Skeletal muscle tissue (tissue), 4 donors: ENCODE results near the gene EIF2S2. TPM values are rescaled to one million over a fixed set of nuclear protein-coding genes. Genes with fewer than 3 reads are reported as not detected.

Source experiments
- H3K27ac ChIP-seq: one replicate; pipeline ENCODE4 v1.7.0; 2013; ENCODE audit warnings: mild to moderate bottlenecking, low read depth, low read length, inconsistent platforms
- H3K27me3 ChIP-seq, 3 donors: one replicate each; pipeline ENCODE4 v1.7.0; 2013; ENCODE audit warnings: low read length in 3 of 3; ENCODE audit not compliant: control insufficient read depth in 3 of 3, insufficient read depth in 3 of 3
- H3K36me3 ChIP-seq, 3 donors: one replicate each; pipeline ENCODE4 v1.7.0; 2013; ENCODE audit warnings: low read length in 3 of 3; ENCODE audit not compliant: control insufficient read depth in 3 of 3, insufficient read depth in 3 of 3
- H3K4me1 ChIP-seq, 3 donors: one replicate each; pipeline ENCODE4 v1.7.0; 2013; ENCODE audit warnings: low read length in 3 of 3, mild to moderate bottlenecking in 3 of 3; ENCODE audit not compliant: control insufficient read depth in 3 of 3, insufficient read depth in 3 of 3
- H3K4me3 ChIP-seq, 3 donors: one replicate each; pipeline ENCODE4 v1.7.0; 2013; ENCODE audit warnings: low read length in 3 of 3
- H3K9ac ChIP-seq, 3 donors: one replicate each; pipeline ENCODE4 v1.7.0; 2013; ENCODE audit warnings: low read length in 3 of 3, mild to moderate bottlenecking in 3 of 3, moderate library complexity in 2 of 3, low read depth in 1 of 3
- H3K9me3 ChIP-seq, 3 donors: one replicate each; pipeline ENCODE4 v1.7.0; 2013; ENCODE audit warnings: low read length in 3 of 3; ENCODE audit not compliant: control insufficient read depth in 3 of 3
- total RNA-seq: library from RNA; depleted of rRNA; stranded (reverse); fragments of >200 nt; gene quantifications from one replicate; pipeline ENCODE4 v1.2.3, GENCODE V29; 2014
- donor health status: Osteomylitis.

The EIF2S2 gene
- total RNA-seq, 1 donor from 2014 or later, result 35.5 TPM

DNA sequence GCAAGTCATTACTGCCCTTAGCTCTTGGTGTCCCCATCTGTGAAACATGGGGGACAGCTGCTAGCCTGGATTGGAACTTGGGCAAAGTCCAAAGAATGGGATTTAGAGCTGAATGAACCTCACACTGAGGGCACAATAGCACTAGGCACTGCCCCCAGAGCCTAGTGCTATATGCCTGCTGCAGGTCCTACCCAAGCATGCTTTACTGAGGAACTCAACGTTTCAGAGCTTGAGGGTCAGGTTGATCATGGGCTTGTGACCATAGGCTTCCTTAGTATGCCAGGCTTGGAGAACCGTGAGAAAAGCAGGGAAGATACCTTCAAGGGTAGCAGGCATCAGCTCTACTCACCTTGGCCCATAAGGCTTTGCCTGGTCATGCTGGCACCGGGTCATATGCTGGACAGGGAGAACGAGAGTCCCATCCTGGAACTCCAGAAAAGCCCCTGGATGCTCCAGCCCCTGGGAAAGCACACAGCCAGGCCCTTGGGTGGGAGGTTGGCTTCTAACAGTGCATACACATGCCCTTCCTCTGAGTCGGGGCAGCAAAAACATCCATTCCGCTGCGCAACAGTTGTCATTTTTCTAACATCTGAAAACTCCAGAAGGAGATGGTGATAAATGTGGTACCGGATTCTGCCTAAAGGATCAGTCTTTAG is 29.7 kb downstream of the EIF2S2 start:
- Histone ChIP-seq H3K36me3 (peaks cover 40 to 45% (median 44%) of the 10 kb centered on the region in 3 donors), H3K27ac (peak overlapping the region; percentile 81)

DNA sequence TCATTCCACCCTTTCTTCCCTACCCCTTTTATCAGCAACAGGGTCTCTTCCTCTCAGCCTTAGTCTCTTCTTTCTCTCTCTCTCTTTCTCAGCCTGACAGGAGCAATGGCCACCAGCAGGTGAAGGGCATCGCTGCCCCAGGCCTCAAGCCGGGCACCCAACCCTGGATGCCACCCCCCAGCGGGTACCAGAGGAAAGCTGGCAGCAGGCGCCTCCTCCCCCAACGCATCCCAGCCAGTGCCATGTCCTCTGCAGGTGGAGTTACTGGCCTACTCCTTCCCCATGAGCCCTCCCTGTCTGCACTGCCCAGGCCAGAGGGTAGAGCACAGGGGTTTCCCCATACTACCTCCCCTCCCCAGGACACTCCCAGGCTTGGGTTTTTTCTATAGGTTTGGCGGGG is 32.2 kb downstream of the EIF2S2 start:
- Histone ChIP-seq H3K27ac (no peak overlapping the region), H3K9me3 (no peaks in the 10 kb centered on the region), H3K27me3 (no peaks in the 10 kb centered on the region), H3K4me1 (peaks cover 24 to 35% (median 32%) of the 10 kb centered on the region in 3 donors), H3K9ac (no peak overlapping the region), H3K4me3 (no peak overlapping the region), H3K36me3 (peaks cover 36 to 61% (median 52%) of the 10 kb centered on the region in 3 donors)

More for the DNA sequence above, 29.7 kb downstream of the EIF2S2 start:
- peaks cover 17 to 28% (median 27%) of the 10 kb centered on the region in 3 donors for H3K4me1 ChIP-seq
- no peaks in the 10 kb centered on the region for H3K27me3 ChIP-seq
- no peak overlapping the region for H3K4me3 ChIP-seq
- H3K9me3 ChIP-seq, result no peaks in the 10 kb centered on the region
- no peak overlapping the region for H3K9ac ChIP-seq

DNA sequence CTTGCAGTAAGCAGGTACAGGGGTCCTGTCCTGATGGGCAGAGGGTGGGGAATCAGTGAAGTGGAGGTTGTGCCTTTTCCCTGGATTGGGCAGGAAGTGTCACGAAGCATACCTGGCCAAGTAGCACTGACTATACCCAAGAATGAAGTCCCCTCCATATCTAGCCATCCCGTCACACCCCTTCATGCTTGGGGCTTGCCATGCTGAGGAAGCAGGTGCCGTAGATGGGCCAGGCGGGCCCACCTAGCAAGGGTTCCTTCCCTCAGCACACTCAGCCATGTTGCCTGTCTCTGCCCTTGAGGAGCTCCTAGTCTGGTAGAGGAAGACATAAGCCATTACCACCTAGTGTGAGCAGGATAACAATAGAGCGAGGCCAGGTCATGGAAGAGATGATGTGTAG is 33.5 kb downstream of the EIF2S2 start:
- Histone ChIP-seq H3K27me3 (no peaks in the 10 kb centered on the region), H3K9ac (no peak overlapping the region), H3K9me3 (no peaks in the 10 kb centered on the region), H3K4me3 (no peak overlapping the region), H3K27ac (no peak overlapping the region), H3K36me3 (peaks cover 36 to 64% (median 57%) of the 10 kb centered on the region in 3 donors), H3K4me1 (peaks cover 31 to 34% (median 32%) of the 10 kb centered on the region in 3 donors)

DNA sequence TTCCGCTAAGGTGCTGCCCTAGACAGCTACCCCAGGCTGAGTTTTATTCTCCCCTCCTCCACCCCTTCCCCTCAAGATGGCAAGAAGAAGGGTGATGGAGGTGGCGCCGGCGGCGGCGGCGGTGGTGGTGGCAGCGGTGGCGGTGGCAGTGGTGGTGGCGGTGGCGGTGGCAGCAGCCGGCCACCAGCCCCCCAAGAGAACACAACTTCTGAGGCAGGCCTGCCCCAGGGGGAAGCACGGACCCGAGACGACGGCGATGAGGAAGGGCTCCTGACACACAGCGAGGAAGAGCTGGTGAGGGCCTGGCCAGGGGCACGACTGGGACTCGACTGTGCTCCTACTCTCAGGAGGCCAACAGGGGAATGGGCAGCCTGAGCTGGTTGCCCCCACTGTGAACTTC is 35.1 kb downstream of the EIF2S2 start:
- Histone ChIP-seq H3K9me3 (no peaks in the 10 kb centered on the region), H3K27me3 (no peaks in the 10 kb centered on the region), H3K27ac (no peak overlapping the region), H3K4me3 (no peak overlapping the region), H3K9ac (no peak overlapping the region), H3K4me1 (peaks cover 15 to 22% (median 19%) of the 10 kb centered on the region in 3 donors), H3K36me3 (peaks cover 38 to 63% (median 61%) of the 10 kb centered on the region in 3 donors)

DNA sequence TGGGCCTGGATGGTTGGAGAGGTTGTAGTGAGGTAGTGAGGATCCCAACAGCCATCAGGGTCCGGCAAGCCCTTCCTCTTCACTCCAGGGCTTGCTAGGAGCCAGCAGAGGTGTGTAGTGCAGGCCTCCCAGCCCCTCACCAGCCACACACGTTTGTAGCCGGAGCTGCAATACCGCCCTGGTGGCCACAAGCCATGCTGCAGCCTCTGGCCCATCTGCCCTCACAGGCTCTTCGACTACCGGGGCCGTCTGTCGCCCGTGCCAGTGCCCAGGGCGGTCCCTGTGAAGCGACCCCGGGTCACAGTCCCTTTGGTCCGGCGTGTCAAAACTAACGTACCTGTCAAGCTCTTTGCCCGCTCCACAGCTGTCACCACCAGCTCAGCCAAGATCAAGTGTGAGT is 36.4 kb downstream of the EIF2S2 start:
- Histone ChIP-seq H3K9me3 (no peaks in the 10 kb centered on the region), H3K36me3 (peaks cover 32 to 54% (median 53%) of the 10 kb centered on the region in 3 donors), H3K9ac (no peak overlapping the region), H3K27me3 (no peaks in the 10 kb centered on the region), H3K4me3 (no peak overlapping the region), H3K27ac (no peak overlapping the region), H3K4me1 (peaks cover 13 to 22% (median 19%) of the 10 kb centered on the region in 3 donors)

DNA sequence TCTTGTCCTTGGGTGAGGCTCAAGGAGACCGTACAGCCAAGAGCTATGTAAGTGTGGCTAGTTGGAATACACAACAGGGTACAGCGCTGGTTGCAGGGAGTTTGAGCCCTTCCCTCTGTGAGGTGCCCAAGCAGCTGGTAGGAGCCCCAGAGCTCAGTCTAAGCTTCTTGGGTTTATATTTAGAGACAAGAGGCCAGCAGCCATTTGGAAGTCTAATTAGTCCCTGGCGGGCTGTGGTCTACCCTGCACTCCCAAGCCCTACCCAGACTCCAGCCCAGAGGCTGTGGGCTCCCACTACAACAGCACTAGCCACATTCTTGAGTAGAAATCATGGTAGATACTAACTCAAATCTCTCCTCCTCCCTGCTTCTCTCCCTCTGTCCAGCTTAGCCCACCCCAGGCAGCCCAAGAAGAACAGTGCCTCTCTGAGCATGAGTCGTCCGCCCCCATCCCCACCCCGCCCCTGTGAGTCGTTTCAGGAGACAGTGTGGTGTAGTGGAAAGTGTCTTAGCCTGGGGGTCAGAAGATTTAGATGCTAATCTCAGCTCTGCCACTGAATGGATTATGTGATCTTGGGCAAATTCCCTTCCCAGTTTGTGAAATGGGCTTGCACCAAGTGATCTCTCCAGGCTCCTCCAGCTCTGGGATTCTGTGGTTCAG is 37.8 kb downstream of the EIF2S2 start:
- no peaks in the 10 kb centered on the region for H3K27me3 ChIP-seq
- H3K9ac ChIP-seq, result no peak overlapping the region
- peaks cover 26 to 41% (median 40%) of the 10 kb centered on the region in 3 donors for H3K36me3 ChIP-seq
- no peak overlapping the region for H3K27ac ChIP-seq
- peaks cover 19 to 27% (median 27%) of the 10 kb centered on the region in 3 donors for H3K4me1 ChIP-seq
- no peaks in the 10 kb centered on the region for H3K9me3 ChIP-seq
- no peak overlapping the region for H3K4me3 ChIP-seq

DNA sequence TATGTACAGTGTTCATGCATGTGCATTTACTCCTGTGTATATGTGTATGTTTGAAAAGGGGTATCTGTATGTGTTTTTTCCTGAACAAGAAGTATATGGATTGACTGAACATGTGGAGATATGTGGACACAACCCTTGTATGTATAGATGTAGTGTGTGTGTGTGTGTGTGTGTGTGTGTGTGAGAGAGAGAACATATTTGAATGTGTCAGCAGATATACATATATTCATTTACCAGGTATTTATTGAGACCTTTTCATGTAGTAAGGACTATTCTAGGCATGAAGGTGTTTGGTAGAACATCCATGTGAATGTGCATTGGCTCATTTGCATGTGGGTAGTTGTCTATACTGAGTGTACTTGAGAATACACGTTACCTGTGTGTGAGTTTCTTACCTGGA is 39.3 kb downstream of the EIF2S2 start:
- no peak overlapping the region for H3K4me3 ChIP-seq
- H3K36me3 ChIP-seq, result peaks cover 13 to 26% (median 26%) of the 10 kb centered on the region in 3 donors
- no peak overlapping the region for H3K27ac ChIP-seq
- H3K27me3 ChIP-seq, result no peaks in the 10 kb centered on the region
- no peak overlapping the region for H3K9ac ChIP-seq
- H3K4me1 ChIP-seq, result peaks cover 26 to 35% (median 33%) of the 10 kb centered on the region in 3 donors
- H3K9me3 ChIP-seq, result no peaks in the 10 kb centered on the region

DNA sequence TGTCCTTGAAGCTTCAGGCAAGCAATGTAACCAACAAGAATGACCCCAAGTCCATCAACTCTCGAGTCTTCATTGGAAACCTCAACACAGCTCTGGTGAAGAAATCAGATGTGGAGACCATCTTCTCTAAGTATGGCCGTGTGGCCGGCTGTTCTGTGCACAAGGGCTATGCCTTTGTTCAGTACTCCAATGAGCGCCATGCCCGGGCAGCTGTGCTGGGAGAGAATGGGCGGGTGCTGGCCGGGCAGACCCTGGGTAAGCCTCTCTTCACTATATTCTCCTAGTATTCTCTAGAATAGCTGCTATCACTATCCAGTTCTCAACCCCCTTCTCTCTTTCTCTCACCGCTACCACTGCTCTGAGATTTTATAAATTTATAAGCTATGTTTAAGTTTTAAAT is 40.0 kb downstream of the EIF2S2 start:
- Histone ChIP-seq H3K36me3 (peaks cover 9 to 21% (median 20%) of the 10 kb centered on the region in 3 donors), H3K27ac (no peak overlapping the region)

DNA sequence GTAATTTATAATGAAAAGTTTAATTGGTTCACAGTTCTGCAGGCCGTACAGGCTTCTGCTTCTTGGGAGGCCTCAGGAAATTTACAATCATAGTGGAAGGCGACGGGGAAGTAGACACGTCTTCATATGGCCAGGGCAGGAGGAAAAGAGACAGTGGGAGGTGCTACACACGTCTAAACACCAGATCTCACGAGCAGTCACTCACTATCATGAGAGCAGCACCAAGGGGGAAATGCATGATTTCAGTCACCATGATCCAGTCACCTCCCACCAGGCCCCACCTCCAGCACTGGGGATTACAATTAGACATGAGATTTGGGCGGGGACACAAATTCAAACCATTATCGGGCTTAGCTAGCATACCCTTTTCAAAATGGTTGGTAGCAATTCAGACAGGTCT is 41.2 kb downstream of the EIF2S2 start:
- no peaks in the 10 kb centered on the region for H3K27me3 ChIP-seq
- peaks cover 26 to 35% (median 33%) of the 10 kb centered on the region in 3 donors for H3K4me1 ChIP-seq
- H3K27ac ChIP-seq, result no peak overlapping the region
- no peak overlapping the region for H3K9ac ChIP-seq
- no peak overlapping the region for H3K4me3 ChIP-seq
- H3K36me3 ChIP-seq, result peaks cover 4 to 16% (median 10%) of the 10 kb centered on the region in 3 donors
- H3K9me3 ChIP-seq, result no peaks in the 10 kb centered on the region

More for the DNA sequence above, 40.0 kb downstream of the EIF2S2 start:
- Histone ChIP-seq H3K9ac (no peak overlapping the region), H3K27me3 (no peaks in the 10 kb centered on the region), H3K9me3 (no peaks in the 10 kb centered on the region), H3K4me1 (peaks cover 26 to 35% (median 33%) of the 10 kb centered on the region in 3 donors), H3K4me3 (no peak overlapping the region)

DNA sequence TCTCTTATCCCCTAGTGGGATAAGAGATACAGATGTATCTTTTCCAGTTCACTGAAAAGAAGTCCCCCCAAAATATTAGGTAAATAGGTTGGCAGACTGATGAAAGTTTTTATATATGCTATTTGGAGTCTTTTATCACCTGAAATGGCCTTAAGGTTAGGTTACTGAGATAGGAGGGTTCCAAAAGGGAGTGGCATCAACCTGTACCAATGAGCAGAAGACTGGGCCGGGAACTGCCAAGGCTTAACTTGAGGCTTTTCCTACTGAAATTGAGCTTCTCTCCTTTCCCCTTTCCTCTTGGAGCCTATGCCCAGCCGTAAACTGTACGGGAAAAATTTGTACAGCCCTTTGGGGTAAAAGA is 42.0 kb downstream of the EIF2S2 start:
- Histone ChIP-seq H3K36me3 (peaks cover 4 to 8% (median 7%) of the 10 kb centered on the region in 3 donors), H3K27ac (no peak overlapping the region), H3K9ac (no peak overlapping the region), H3K9me3 (no peaks in the 10 kb centered on the region), H3K4me1 (peaks cover 24 to 37% (median 28%) of the 10 kb centered on the region in 3 donors), H3K27me3 (no peaks in the 10 kb centered on the region), H3K4me3 (no peak overlapping the region)
